Vagina (tissue), 2 donors: ENCODE results near the gene CHST12. TPM values are rescaled to one million over a fixed set of nuclear protein-coding genes. Genes with fewer than 3 reads are reported as not detected.
"Not testable (repeated sequence)": the region's sequence is repeated elsewhere in the genome, so short reads cannot be mapped to it uniquely, and the experiment has no call there.

Source experiments
- DNase-seq, 2 donors: peaks; one replicate each; pipeline ENCODE4 v3.0.0-alpha.2; 2017; ENCODE audit errors: extremely low spot score in 2 of 2
- H3K27ac ChIP-seq: fragments of 200-600 bp; sonication (generic); one replicate; pipeline ENCODE4 v1.5.1; 2019
- H3K27me3 ChIP-seq: fragments of 200-600 bp; sonication (generic); one replicate; pipeline ENCODE4 v1.5.1; 2019
- H3K36me3 ChIP-seq, 2 donors: fragments of 200-600 bp; sonication (generic); one replicate each; pipeline ENCODE4 v1.5.1; 2017 to 2019
- H3K4me1 ChIP-seq: fragments of 200-600 bp; sonication (generic); one replicate; pipeline ENCODE4 v1.5.1; 2019
- H3K4me3 ChIP-seq, 2 donors: fragments of 200-600 bp; sonication (generic); 1 replicate in 1 of 2; 2 replicates in 1 of 2; pipeline ENCODE4 v1.5.1; 2016 to 2019
- H3K9me3 ChIP-seq: fragments of 200-600 bp; sonication (generic); one replicate; pipeline ENCODE4 v1.5.1; 2019
- POLR2A ChIP-seq, 2 donors: fragments of 450-650 bp; IDR thresholded peaks; one replicate each; pipeline ENCODE4 v1.6.1; 2017; ENCODE audit warnings: antibody characterized with exemption in 2 of 2, mild to moderate bottlenecking in 2 of 2, moderate library complexity in 2 of 2
- POLR2AphosphoS5 ChIP-seq, 2 donors: sonication (generic); formaldehyde crosslinking; IDR thresholded peaks; one replicate each; pipeline ENCODE4 v1.9.0; 2017; ENCODE audit warnings: antibody characterized with exemption in 2 of 2, mild to moderate bottlenecking in 2 of 2, low read depth in 1 of 2; ENCODE audit not compliant: insufficient read depth in 1 of 2
- intact Hi-C: fragments of 100-400 bp; cut with DNase I; formaldehyde crosslinking; loops from one replicate; pipeline ENCODE4 v1.15.1; 2023
- total RNA-seq: library from RNA; depleted of rRNA; stranded (reverse); fragments of >200 nt; gene quantifications from one replicate; pipeline ENCODE4 v1.2.3, GENCODE V29; 2016
- TF ChIP-seq, protein P1 (sequence below), 3 experiments: fragments of 450-650 bp in 2 of 3; fragments of 200-600 bp in 1 of 3; sonication (generic) in 1 of 3; IDR thresholded peaks; one replicate each; pipeline ENCODE4 v1.5.1; 2017 to 2019; ENCODE audit warnings: antibody characterized with exemption in 3 of 3, mild to moderate bottlenecking in 2 of 3, moderate library complexity in 2 of 3

The CHST12 gene
- total RNA-seq, 1 donor from 2014 or later: 26.3 TPM

DNA sequence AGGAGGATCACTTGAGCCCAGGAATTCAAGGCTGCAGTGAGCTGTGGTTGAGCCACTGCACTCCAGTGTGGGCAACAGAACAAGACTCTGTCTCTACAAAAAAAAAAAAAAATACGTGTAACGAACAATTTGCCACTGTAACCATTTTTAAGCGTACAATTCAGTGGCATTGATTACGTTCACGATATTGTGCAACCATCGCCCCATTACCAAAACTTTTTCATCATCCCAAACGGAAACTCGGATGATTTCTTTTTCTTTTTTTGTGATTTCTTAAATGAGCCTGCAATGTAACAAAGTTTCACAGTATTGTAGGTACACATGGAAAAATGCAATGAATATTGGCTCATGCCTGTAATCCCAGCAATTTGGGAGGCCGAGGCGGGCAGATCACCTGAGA lies 63.3 kb downstream of the CHST12 start:
- peaks cover 15% of the 10 kb centered on the region for H3K4me1 ChIP-seq
- H3K27me3 ChIP-seq: no peaks in the 10 kb centered on the region
- no peaks in the 10 kb centered on the region for H3K36me3 ChIP-seq
- H3K4me3 ChIP-seq: no peak overlapping the region
- DNase-seq: no peak
- H3K27ac ChIP-seq: no peak overlapping the region
- TF ChIP-seq, protein P1, sequence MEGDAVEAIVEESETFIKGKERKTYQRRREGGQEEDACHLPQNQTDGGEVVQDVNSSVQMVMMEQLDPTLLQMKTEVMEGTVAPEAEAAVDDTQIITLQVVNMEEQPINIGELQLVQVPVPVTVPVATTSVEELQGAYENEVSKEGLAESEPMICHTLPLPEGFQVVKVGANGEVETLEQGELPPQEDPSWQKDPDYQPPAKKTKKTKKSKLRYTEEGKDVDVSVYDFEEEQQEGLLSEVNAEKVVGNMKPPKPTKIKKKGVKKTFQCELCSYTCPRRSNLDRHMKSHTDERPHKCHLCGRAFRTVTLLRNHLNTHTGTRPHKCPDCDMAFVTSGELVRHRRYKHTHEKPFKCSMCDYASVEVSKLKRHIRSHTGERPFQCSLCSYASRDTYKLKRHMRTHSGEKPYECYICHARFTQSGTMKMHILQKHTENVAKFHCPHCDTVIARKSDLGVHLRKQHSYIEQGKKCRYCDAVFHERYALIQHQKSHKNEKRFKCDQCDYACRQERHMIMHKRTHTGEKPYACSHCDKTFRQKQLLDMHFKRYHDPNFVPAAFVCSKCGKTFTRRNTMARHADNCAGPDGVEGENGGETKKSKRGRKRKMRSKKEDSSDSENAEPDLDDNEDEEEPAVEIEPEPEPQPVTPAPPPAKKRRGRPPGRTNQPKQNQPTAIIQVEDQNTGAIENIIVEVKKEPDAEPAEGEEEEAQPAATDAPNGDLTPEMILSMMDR (IDR thresholded peaks at IDR 0.05): no peak
- no peak for TF ChIP-seq POLR2AphosphoS5 (IDR thresholded peaks at IDR 0.05; ENCODE audit: insufficient read depth in 1 of 2, low read depth in 1 of 2)
- TF ChIP-seq POLR2A (IDR thresholded peaks at IDR 0.05): no peak
- intact Hi-C loops: no loop called here
- H3K9me3 ChIP-seq: no peaks in the 10 kb centered on the region

DNA sequence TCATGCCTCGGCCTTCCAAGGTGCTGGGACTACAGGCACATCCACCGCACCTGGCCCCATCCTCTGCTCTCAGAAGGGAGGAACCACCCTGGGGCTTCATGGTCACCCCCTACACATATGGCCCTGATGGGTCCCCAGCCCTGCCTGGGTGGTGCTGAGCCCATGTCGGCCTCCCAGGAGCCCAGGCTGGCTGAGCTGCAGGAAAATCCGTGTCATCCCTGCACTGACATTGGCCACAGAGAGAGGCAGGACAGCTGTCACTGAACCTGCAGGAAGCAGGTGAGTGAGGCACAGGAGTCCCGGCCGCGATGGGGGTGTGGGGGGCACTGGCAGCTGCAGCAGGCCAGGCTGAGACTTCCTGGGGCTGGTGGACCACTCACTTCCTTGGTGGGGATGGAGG lies 64.8 kb downstream of the CHST12 start:
- H3K27ac ChIP-seq: no peak overlapping the region
- no peak overlapping the region for H3K4me3 ChIP-seq
- peaks cover 16% of the 10 kb centered on the region for H3K4me1 ChIP-seq
- DNase-seq: no peak
- H3K27me3 ChIP-seq: no peaks in the 10 kb centered on the region
- no peaks in the 10 kb centered on the region for H3K36me3 ChIP-seq
- intact Hi-C loops: no loop called here
- TF ChIP-seq POLR2A (IDR thresholded peaks at IDR 0.05) (no peak), POLR2AphosphoS5 (IDR thresholded peaks at IDR 0.05; ENCODE audit: insufficient read depth in 1 of 2, low read depth in 1 of 2) (no peak)
- TF ChIP-seq, protein P1 (IDR thresholded peaks at IDR 0.05): no peak
- H3K9me3 ChIP-seq: no peaks in the 10 kb centered on the region

DNA sequence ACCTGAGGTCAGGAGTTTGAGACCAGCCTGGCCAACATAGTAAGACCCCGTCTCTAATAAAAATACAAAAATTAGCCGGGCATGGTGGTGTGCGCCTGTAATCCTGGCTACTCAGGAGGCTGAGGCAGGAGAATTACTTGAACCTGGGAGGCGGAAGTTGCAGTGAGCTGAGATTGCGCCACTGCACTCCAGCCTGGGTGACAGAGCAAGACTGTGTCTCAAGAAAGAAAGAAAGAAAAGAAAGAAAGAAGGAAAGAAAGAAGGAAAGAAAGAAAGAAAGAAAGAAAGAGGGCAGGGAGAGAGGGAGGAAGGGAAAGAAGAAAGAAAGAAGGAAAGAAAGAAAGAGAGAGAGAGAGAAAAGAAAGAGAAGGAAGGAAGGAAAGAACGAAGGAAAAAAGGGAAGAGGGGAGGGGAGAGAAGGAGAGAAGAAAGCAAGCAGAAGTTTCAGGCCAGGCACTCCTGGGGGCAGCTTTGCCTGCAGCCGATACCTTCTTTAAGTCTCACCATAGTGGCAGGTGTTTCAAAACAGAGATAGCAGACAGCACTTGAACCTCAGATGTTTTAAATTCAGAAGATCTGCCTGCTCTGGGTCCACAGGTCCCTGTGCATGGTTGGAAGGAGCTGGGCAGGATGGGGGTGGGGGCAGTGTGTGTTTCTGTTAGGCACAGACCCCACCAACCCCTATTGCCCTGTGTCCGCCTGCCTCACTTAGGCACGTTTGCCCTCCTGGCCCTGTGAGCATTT lies 66.2 kb downstream of the CHST12 start:
- DNase-seq, H3K9me3 ChIP-seq, H3K36me3 ChIP-seq, H3K4me3 ChIP-seq, H3K27me3 ChIP-seq, H3K27ac ChIP-seq: not testable (repeated sequence)
- intact Hi-C loops: loop anchor here (10.0 kb wide), 1 partner anchor 215 kb away; the partner anchor contains the start of gene AMZ1
- H3K4me1 ChIP-seq: peaks cover 16% of the 10 kb centered on the region

DNA sequence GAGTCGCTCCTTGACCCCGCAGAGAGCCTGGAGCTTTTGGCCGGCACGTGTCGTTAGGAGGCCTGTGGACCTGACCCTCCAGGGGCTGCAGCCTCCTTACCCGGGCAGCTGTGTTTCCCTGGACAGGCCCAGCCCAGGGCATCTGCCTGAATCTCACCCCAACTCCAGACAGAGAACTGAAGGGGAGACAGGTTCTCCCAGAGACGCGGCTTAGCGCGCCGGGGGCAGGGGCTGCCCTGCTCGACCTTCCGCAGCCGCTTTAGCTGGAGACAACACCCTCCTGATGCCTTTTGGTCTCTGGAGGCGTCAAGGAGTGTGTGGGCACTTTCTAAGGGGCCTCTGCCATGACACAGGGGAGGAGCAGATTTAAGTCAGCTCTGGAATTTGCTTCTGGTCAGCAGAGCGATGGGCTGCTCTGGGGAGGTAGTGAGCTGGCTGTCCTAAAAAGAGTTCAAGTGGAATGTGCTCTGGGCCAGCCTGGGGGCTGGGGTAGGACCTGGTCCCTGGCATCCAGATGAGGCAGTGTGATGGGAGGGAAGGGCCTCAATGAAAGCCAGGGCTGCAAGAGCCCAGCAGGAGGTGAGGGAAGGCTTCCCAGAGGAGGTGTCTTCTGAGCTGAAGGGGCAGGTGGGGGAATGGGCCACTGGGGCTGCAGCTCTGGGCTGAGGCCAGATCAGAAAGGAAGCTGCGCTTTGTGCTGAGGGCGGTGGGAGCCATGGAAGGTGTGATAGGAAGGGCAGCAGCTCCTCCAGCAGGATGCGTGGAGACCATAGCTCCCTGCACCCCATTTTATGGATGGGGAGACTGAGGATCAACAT lies 67.0 kb downstream of the CHST12 start:
- Histone ChIP-seq H3K36me3 (no peaks in the 10 kb centered on the region), H3K4me1 (peaks cover 16% of the 10 kb centered on the region), H3K9me3 (no peaks in the 10 kb centered on the region), H3K4me3 (no peak overlapping the region), H3K27me3 (no peaks in the 10 kb centered on the region), H3K27ac (no peak overlapping the region)
- TF ChIP-seq POLR2A (IDR thresholded peaks at IDR 0.05) (no peak), POLR2AphosphoS5 (IDR thresholded peaks at IDR 0.05; ENCODE audit: insufficient read depth in 1 of 2, low read depth in 1 of 2) (no peak)
- TF ChIP-seq, protein P1 (IDR thresholded peaks at IDR 0.05): no peak
- no peak for DNase-seq
- intact Hi-C loops: loop anchor here (10.0 kb wide), 1 partner anchor 214 kb away; the partner anchor contains the start of gene AMZ1

DNA sequence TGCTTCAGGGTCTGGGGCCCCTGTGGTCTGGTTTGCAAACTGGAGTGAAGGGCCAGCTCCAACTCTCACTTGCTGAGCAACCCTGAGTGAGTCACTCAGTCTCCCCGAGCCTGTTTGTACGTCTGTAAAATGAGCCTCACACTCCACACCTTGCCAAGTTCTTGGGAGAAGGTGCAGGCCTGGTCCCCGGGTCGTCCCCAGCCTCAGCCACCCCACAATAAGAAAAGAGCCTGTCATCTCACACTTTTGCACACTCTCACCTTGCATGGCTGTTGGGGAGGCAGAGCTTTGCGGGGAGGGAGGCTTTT lies 67.6 kb downstream of the CHST12 start:
- intact Hi-C loops: loop anchor here (10.0 kb wide), 1 partner anchor 214 kb away; the partner anchor contains the start of gene AMZ1
- no peaks in the 10 kb centered on the region for H3K36me3 ChIP-seq
- TF ChIP-seq, protein P1 (IDR thresholded peaks at IDR 0.05): no peak
- H3K4me1 ChIP-seq: peaks cover 16% of the 10 kb centered on the region
- no peak overlapping the region for H3K27ac ChIP-seq
- no peaks in the 10 kb centered on the region for H3K27me3 ChIP-seq
- DNase-seq: no peak
- H3K9me3 ChIP-seq: no peaks in the 10 kb centered on the region
- H3K4me3 ChIP-seq: no peak overlapping the region
